K562 (cell line): Measurements from ENCODE around the gene NHLH1. TPM values are rescaled to one million over a fixed set of nuclear protein-coding genes. Genes with fewer than 3 reads are reported as not detected.
A peak's percentile ranks its signal among the peaks of the same experiment; 100 is the strongest.

Source experiments
- ATAC-seq: fragments of 200-7000 bp; cut with Tn5 transposase; 3 replicates; pipeline ENCODE4 v1.9.1; 2020; ENCODE audit warnings: moderate library complexity
- BruUV-seq: library from RNA; stranded (reverse); fragments of 400-500 nt; replicated peaks from 2 replicates; lab custom pipeline; 2021; lab: Mats Ljungman, UMichigan
- CTCF ChIA-PET: fragments of 300-600 bp; formaldehyde crosslinking; extraction: SDS; loops from one replicate; lab custom pipeline; 2021; ENCODE audit warnings: low intra/inter-chr PET ratio; lab: Yijun Ruan, JAX
- POLR2A ChIA-PET: fragments of 300-600, 350-650 bp; sonication (Branson Sonifier 250); formaldehyde crosslinking; extraction: SDS; loops from one replicate; lab custom pipeline; 2021; ENCODE audit warnings: antibody characterized with exemption, inconsistent platforms; lab: Yijun Ruan, JAX
- DNase-seq, 4 experiments: peaks; one replicate each; pipeline versions ENCODE4 v3.0.0 to v3.0.0-alpha.2; 2011 to 2018; ENCODE audit warnings: low spot score in 3 of 4, mixed read lengths in 3 of 4; ENCODE audit errors: extremely low read depth in 1 of 4
- FAIRE-seq: peaks from 2 replicates; lab custom pipeline; 2011; peaks lifted over from hg19 to GRCh38; lab: Jason Lieb, UNC
- H2AFZ ChIP-seq: 2 replicates; pipeline ENCODE4 v1.6.0; 2011; ENCODE audit warnings: low read depth, low read length, control low read depth, inconsistent platforms
- H3K27ac ChIP-seq: fragments of 200-600 bp; 3 replicates; pipeline ENCODE4 v1.8.0; 2011; ENCODE audit warnings: low read depth, mild to moderate bottlenecking, control low read depth, inconsistent platforms, low read length, moderate library complexity, mixed read lengths; ENCODE audit errors: extremely low read depth
- H3K27me3 ChIP-seq, 2 experiments: fragments of 300-600 bp in 1 of 2; 2 replicates in 1 of 2; 3 replicates in 1 of 2; pipeline versions ENCODE4 v1.6.0 to v1.8.0; 2011; ENCODE audit warnings: inconsistent platforms in 2 of 2, low read length in 2 of 2, mild to moderate bottlenecking in 1 of 2, mixed read lengths in 1 of 2, moderate library complexity in 1 of 2; ENCODE audit not compliant: control insufficient read depth in 2 of 2, insufficient read depth in 2 of 2
- H3K36me3 ChIP-seq: fragments of 300-600 bp; 3 replicates; pipeline ENCODE4 v1.8.0; 2011; ENCODE audit warnings: mild to moderate bottlenecking, low read length, inconsistent platforms; ENCODE audit not compliant: control insufficient read depth, insufficient read depth
- H3K4me1 ChIP-seq, 2 experiments: fragments of 200-600 bp in 1 of 2; replicated peaks in 1 of 2; 2 replicates in 1 of 2; 3 replicates in 1 of 2; pipeline versions ENCODE4 v1.5.1 to v1.8.0; 2011; ENCODE audit warnings: inconsistent platforms in 2 of 2, low read length in 2 of 2, mild to moderate bottlenecking in 1 of 2, mixed read lengths in 1 of 2, moderate library complexity in 1 of 2; ENCODE audit not compliant: control insufficient read depth in 2 of 2, insufficient read depth in 2 of 2
- H3K4me2 ChIP-seq: 2 replicates; pipeline ENCODE4 v1.6.1; 2011; ENCODE audit warnings: low read length, control low read depth, inconsistent platforms, mixed read lengths; ENCODE audit not compliant: insufficient read depth
- H3K4me3 ChIP-seq: fragments of 200-600 bp; sonication (generic), shearing (Covaris generic); 2 replicates; pipeline ENCODE4 v1.5.1; 2016; ENCODE audit warnings: control low read depth, inconsistent platforms
- H3K79me2 ChIP-seq: fragments of 200-600 bp; 3 replicates; pipeline ENCODE4 v1.8.0; 2011; ENCODE audit warnings: low read length, inconsistent platforms; ENCODE audit not compliant: control insufficient read depth, insufficient read depth
- H3K9ac ChIP-seq, 2 experiments: 2 replicates each; pipeline versions ENCODE4 v1.6.0 to v1.6.1; 2011; ENCODE audit warnings: low read depth in 2 of 2, low read length in 2 of 2, control low read depth in 1 of 2, inconsistent platforms in 1 of 2, mild to moderate bottlenecking in 1 of 2, mixed read lengths in 1 of 2; ENCODE audit not compliant: insufficient read depth in 1 of 2
- H3K9me1 ChIP-seq: one replicate; pipeline ENCODE4 v1.6.0; 2011; ENCODE audit warnings: inconsistent platforms, mild to moderate bottlenecking, low read length, moderate library complexity; ENCODE audit not compliant: control insufficient read depth, insufficient read depth
- H3K9me3 ChIP-seq: replicated peaks from 2 replicates; pipeline ENCODE4 v1.5.1; 2011; ENCODE audit warnings: low read depth, low read length, inconsistent platforms; ENCODE audit not compliant: control insufficient read depth, insufficient read depth
- H4K20me1 ChIP-seq: replicated peaks from 2 replicates; pipeline ENCODE4 v1.6.1; 2011; ENCODE audit warnings: low read length, inconsistent platforms, mixed read lengths; ENCODE audit not compliant: control insufficient read depth, insufficient read depth
- CTCF ChIP-seq, 3 experiments: IDR thresholded peaks in 2 of 3; conservative IDR thresholded peaks in 1 of 3; 2 replicates each; pipeline ENCODE4 v1.5.1; 2011 to 2012; ENCODE audit warnings: low read length in 3 of 3, mild to moderate bottlenecking in 3 of 3, control low read depth in 2 of 3, improper control_type of control experiment in 1 of 3, inconsistent platforms in 1 of 3, low read depth in 1 of 3, mixed read lengths in 1 of 3, moderate library complexity in 1 of 3; ENCODE audit not compliant: insufficient read depth in 2 of 3
- JUNB ChIP-seq: fragments of 450-650 bp; formaldehyde crosslinking; conservative IDR thresholded peaks from 2 replicates; pipeline ENCODE4 v1.4.0; 2020; ENCODE audit warnings: mild to moderate bottlenecking
- RAD21 ChIP-seq, 2 experiments: fragments of 250-450 bp in 1 of 2; fragments of 450-650 bp in 1 of 2; sonication (Bioruptor Pico) in 1 of 2; formaldehyde crosslinking in 1 of 2; IDR thresholded peaks in 1 of 2; conservative IDR thresholded peaks in 1 of 2; 2 replicates each; pipeline versions ENCODE4 v1.4.0 to v1.8.0; 2020 to 2022; ENCODE audit warnings: mild to moderate bottlenecking in 2 of 2, moderate library complexity in 1 of 2
- REST ChIP-seq, 2 experiments: fragments of 450-650 bp; formaldehyde crosslinking in 1 of 2; IDR thresholded peaks; 2 replicates each; pipeline versions ENCODE4 v1.4.0 to v1.6.1; 2014 to 2020; ENCODE audit warnings: mild to moderate bottlenecking in 2 of 2, borderline replicate concordance in 1 of 2, low read depth in 1 of 2
- SMC3 ChIP-seq: conservative IDR thresholded peaks from 2 replicates; pipeline ENCODE4 v1.6.1; 2011; ENCODE audit warnings: low read depth, low read length, improper control_type of control experiment; ENCODE audit not compliant: insufficient read depth
- WGBS: fragments of 100-300 bp; shearing (Covaris generic); methylation state at CpG from one replicate; pipeline ENCODE4 v1.1.6; 2016; ENCODE audit warnings: low coverage, mixed read lengths; ENCODE audit not compliant: insufficient coverage; ENCODE audit errors: missing lambda C conversion rate; 5-methylcytosine and 5-hydroxymethylcytosine counted together
- in situ Hi-C: fragments of 300-500 bp; cut with MboI; formaldehyde crosslinking; loops from 4 replicates; pipeline ENCODE4 v1.15.0; 2018; ENCODE audit warnings: inconsistent platforms, mixed read lengths
- intact Hi-C: fragments of 100-400 bp; cut with micrococcal nuclease; formaldehyde crosslinking; loops from 2 replicates; pipeline ENCODE4 v1.14.2; 2022
- polyA plus RNA-seq, 8 experiments: library from polyadenylated mRNA; depleted of rRNA in 4 of 8; stranded (reverse) in 5 of 8; unstranded in 3 of 8; fragments of >200 nt; fragmentation: Nextera tagmentation in 2 of 8; fragmentation: Illumina TruSeq in 1 of 8; extraction: Ambion mirVana in 2 of 8; extraction: Trizol in 1 of 8; gene quantifications; 2 replicates each; pipeline versions ENCODE4 v1.2.1 to v1.2.3, GENCODE V29; 2011 to 2014; ENCODE audit warnings: inconsistent platforms in 1 of 8, missing spikeins in 1 of 8
- total RNA-seq, 7 experiments: library from RNA; depleted of rRNA in 6 of 7; stranded (reverse); fragments of >200 nt in 6 of 7; fragmentation: Illumina TruSeq in 2 of 7; extraction: Trizol in 2 of 7; gene quantifications; 2 replicates each; pipeline versions ENCODE4 v1.2.1 to v1.2.3, GENCODE V29; 2011 to 2021; ENCODE audit warnings: low replicate concordance in 1 of 7

NHLH1 gene
- total and polyA plus RNA-seq, 9 of the 15 experiments (the other 6 are each of a cell fraction or from before 2014, with no cell fraction given) = 0.09 to 1.3 (median 0.35) TPM; not detected in 1

GRCh38 chr1:160416369-160416768 is 49.5 kb downstream of the NHLH1 start:
- in situ Hi-C loops = no loop called here
- WGBS = 36% methylated on average over 4 of the region's 4 CpGs

More at GRCh38 chr1:160416369-160416768, 49.5 kb downstream of the NHLH1 start:
- Histone ChIP-seq H3K27me3 (no peaks in the 10 kb centered on the region), H4K20me1 (0 out of 2 replicates have a peak, but pooled peaks cover 4% of the 10 kb centered on the region), H3K9me3 (no peaks in the 10 kb centered on the region), H2AFZ (no peak overlapping the region), H3K27ac (no peak overlapping the region), H3K4me1 (peaks cover 29 to 32% of the 10 kb centered on the region in 2 experiments), H3K4me3 (no peak overlapping the region), H3K4me2 (no peak overlapping the region), H3K79me2 (no peaks in the 10 kb centered on the region), H3K36me3 (no peaks in the 10 kb centered on the region; the same call in 2 of the 3 replicates), H3K9me1 (no peaks in the 10 kb centered on the region), H3K9ac (no peak overlapping the region)
- CTCF ChIA-PET = no interaction called here
- intact Hi-C loops = loop anchor here (1.0 kb wide), 1 partner anchor 40 kb away; no protein-coding TSS in a partner anchor
- peak; percentile 51 for ATAC-seq
- peak in 1 of 4 experiments; percentile 40 for DNase-seq
- peak; percentile 59 for FAIRE-seq
- POLR2A ChIA-PET = interaction anchor here (1.0 kb wide), 1 partner anchor 196 kb away, joined by 3 read pairs; no protein-coding TSS in a partner anchor
- 0 out of 2 replicates have a peak, but pooled peaks have one; percentile 32 for TF ChIP-seq SMC3
- TF ChIP-seq RAD21 (CRISPR knock-in tag; conservative IDR thresholded peaks at IDR 0.05 in 1 of 2, IDR thresholded peaks at IDR 0.05 in 1 of 2) = peak; percentile 10 to 64; a peak in 2 of 4 replicates
- peak; percentile 48 to 58 (median 51); a peak in 5 of 6 replicates for TF ChIP-seq CTCF (IDR thresholded peaks at IDR 0.05 in 2 of 3, conservative IDR thresholded peaks at IDR 0.05 in 1 of 3; ENCODE audit: insufficient read depth in 2 of 3, low read depth in 1 of 3, low read length in 3 of 3)
- peak; percentile 31; the same call in 1 of the 2 replicates for TF ChIP-seq REST (IDR thresholded peaks at IDR 0.05; ENCODE audit: borderline replicate concordance)
- no peak for TF ChIP-seq REST (CRISPR knock-in tag; IDR thresholded peaks at IDR 0.05; ENCODE audit: low read depth)
- no peak for TF ChIP-seq JUNB
- no TSS peak for BruUV-seq
